HuH-7 (cell line): ENCODE measurements around the gene TFAP2E.

ENCODE experiments used
- DNase-seq: peaks from one replicate; pipeline ENCODE4 v3.0.0; 2011; ENCODE audit warnings: low spot score

TFAP2E gene

DNA sequence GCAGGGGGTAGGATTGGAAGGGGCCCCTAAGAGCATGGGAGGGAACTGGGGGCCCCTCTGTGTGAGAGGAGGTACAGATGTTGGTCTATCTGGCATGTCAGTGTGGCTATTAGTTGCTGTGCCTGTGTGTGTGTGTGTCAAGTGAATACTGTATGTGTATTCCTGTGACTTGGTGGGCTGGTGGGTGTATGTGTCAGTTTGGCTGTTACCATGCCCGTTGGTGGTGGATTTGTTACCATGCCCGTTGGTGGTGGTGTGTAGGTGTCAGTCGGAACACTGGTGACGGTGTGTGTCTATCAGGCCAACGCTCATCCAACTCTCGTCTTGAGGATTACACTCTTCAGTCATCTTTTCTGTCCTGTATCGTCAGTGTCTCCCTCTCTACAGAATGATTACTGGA lies 22.6 kb downstream of the TFAP2E start:
- DNase-seq: no peak

DNA sequence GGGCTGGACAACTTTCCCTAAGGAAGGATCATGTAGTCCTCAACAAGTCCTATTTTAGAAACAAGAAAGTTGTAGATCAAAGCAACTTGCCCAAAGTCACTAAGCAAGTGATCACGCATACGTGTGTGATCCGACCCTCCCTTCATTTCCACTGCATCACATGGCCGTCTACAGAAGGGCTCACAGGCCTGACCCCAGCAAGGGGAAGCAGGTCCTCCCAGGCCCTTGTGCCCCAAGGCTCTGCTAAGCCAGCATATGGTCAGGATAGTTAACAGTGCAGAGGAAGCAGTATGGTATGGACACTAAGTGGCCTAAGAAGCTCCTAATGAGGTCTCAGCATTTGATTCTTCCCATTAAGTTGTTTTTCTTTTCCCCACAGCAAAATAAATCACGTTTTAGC lies 24.8 kb downstream of the TFAP2E start:
- DNase-seq: no peak

DNA sequence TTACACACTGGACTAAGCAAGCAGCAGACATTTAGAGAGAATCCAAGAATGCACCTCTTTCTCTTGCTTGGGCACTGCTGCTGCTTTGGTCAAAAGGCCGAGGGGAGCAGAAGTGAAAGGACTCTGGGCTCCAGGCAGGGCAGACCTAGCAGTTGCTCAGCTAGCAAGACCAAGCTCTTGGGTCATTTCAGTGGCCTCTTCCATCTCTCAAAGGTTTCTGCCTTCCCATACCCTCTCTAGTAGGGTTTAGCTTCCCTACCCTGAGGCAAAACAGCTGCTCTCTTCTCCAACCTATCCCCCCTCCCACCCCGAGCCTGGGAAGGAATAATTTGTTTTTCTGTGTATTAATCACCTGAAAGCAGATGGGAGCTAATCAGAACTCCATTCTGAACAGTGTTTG lies 25.8 kb downstream of the TFAP2E start:
- DNase-seq: no peak

DNA sequence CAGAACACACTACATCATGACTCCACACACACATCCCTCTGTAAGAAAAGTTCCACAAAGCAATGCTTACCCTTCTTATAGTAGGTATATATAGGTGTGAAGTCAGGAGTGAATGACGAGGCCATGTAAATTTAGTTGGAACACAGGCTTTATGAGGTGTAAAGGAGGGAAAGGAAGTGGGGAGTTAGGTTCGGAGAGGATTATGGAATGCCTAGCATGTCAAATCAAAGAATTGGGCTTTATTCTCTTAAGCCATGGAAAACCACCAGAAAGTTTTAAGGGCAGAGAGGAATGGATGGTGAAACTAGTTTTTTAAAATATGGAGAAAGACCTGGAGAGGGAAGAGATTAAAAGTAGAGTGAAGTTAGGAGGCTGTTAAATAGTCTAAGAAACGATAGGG lies 26.3 kb downstream of the TFAP2E start:
- no peak for DNase-seq

DNA sequence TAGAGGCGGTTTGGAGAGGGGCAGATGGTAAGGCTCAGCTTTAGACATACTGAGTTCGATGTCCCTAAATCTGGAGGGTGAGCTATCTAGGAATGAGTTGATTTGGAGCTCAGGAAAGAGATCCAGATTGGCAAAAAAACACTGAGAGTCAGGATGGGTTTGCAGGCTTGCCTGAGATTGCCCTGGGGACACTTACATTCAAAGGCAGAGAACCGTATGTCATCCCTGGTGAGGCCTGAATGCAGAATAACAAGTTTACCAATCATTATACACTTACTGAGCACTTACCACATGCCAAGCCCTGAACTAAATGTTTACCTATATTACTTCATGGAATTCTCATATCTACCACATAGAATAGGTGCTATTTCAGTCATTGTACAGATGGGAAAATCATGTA lies 27.5 kb downstream of the TFAP2E start:
- no peak for DNase-seq

DNA sequence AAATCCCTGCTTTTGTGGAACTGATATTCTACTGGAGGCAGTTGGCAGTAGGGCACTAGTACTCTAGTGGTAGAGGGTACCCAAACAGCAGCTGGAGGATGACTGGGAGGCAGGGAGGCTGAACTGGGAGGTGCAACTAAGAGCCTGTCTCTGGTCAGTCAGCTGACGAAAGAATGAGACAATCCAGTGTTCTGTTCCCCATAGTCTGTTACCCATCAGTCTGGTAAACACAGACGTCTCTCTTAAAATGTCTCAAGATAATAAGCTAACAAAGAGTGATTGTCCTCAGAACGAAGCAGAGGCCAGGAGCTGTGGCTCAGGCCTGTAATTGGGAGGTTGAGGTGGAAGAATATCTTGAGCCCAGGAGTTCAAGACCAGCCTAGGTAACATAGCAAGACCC lies 30.4 kb downstream of the TFAP2E start:
- no peak for DNase-seq

DNA sequence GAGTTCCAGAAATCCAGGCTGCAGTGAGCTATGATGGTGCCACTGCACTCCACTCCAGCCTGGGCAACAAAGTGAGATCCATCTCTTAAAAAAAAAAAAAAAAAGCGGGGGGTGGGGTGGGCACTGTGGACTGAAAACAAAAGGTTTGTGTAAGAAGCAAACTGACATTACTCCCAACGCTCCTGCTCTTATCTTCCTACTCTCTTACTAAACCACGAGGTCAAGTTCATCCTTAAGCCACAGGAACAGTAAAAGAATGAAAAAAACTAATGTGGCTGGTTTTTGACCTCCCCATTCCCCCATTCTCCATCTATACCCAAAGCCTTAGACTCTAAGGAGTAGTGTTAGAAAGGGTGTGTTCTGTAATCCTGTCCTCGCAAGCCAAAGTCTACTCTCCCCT lies 30.8 kb downstream of the TFAP2E start:
- no peak for DNase-seq

DNA sequence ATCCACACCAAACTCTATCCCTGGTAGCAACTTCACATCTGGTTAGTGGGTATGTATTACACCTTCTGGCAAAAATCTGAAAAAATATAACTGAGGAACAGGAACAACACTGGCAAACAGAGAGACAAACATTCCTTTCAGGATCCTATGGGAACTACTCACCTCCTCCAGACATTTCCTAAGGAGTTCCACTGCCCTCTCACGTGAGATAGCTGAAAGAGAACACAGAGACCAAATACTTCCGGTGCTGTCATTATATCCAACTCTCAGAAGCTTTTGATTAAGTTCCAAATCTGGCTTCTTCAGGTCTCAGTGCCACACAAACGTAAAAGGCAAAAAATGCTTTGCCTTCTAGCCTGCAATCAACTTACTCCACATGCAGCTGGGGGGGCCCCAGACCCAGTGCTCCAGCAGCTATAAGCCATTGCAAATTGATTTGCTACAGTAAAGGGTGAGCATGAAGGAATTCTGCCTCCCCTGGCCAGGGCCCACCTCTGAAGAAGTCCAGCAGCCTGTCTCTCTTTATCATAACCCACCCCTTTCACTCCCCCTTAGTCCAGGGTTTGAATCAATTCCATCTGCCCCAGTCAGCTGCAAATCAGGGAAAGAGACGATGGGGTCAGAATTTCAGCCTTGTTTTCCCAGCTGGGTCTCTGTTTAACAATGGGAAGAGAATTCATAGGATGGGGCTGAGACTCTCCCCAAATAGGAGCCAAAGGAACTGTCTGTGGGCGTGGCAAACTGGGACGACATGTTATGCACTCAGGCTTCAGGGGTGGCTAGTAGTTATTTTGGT lies 32.2 kb downstream of the TFAP2E start:
- DNase-seq: no peak

DNA sequence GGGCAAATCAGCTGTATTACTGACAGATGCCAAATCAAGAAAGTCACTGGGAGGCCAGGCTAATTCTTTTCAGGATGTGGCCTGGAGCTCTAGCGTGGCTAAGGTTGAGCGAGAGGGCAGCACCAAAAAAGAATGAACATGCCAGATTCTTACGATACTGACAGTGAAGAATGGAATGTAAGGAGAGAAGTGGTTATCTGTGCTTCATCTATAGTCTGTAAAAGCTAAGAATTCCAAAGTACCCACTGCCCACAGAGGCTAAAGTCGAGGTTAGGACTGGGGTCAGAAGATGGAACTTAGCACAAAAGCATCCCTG lies 32.7 kb downstream of the TFAP2E start:
- DNase-seq: no peak

DNA sequence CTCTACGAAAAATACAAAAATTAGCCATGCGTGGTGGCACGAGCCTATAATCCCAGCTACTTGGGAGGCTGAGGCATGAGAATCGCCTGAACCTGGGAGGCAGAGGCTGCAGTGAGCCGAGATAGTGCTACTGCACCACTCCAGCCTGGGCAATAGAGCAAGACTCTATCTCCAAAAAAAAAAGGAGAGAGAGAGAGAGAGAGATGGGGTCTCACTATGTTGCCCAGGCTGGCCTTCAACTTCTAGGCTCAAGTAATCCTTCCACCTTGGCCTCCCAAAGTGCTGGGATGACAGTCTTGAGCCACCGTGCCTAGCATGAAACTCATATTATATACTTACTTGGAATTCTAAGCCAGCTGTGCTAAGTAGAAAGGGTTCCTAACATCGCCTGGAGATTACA lies 38.5 kb downstream of the TFAP2E start:
- no peak for DNase-seq

DNA sequence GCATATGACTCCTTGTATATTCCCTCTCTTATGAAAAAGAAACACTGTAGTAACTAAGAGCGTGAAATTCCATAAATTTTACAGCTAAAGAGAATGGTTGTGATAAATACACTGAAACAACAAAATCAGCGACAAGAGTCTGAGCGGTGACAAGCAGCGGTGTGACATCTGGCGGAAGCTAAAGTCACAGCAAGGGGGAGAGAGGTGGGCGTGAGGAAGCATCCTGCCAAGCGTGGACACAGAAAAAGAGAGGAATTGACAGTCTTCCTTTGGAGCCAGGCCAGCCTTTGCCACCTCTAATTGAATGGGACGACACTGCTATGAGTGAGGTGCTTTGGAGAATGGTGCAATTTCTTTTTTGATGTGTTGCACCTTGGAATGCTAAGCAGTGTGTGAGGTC lies 42.3 kb downstream of the TFAP2E start:
- no peak for DNase-seq

DNA sequence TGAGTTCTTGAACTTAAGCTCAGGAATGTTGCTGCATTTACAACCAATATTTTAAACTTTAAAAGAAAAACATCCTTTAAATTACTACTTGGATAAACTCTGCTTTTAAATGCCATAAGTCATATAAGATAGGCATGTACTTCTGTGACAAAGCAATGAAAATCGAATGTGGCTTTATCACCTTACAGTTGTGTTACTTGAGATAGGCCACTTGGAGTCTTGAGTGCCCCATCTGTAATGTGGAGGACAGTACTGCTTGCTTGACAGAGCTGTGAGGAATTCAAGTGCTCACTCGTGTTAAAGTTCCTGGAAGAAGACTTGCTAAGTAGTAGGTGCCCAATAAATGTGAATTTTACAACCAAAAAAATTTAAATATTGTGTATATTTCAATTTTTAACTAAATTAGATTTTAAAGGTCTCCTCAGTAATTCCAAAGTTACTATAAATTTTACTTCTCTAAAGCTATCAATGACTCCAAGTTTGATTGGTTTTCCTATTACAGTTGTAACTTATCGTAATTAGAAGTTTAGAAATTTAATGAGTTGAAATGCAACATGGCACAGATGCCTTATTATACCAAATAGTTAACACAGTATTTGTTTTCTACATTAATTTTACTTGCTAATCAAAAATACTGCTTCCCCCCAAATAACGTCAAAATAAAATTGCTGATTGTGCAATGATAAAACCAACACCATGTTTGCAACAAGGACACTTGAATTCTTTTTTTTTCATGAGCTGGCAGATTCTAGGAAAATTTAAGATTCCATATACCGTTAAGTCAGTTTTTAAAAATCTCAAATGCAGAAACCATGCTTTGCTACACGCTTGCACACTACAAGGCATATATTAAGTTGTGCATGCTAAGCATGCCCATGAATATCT lies 46.4 kb downstream of the TFAP2E start:
- DNase-seq: no peak

DNA sequence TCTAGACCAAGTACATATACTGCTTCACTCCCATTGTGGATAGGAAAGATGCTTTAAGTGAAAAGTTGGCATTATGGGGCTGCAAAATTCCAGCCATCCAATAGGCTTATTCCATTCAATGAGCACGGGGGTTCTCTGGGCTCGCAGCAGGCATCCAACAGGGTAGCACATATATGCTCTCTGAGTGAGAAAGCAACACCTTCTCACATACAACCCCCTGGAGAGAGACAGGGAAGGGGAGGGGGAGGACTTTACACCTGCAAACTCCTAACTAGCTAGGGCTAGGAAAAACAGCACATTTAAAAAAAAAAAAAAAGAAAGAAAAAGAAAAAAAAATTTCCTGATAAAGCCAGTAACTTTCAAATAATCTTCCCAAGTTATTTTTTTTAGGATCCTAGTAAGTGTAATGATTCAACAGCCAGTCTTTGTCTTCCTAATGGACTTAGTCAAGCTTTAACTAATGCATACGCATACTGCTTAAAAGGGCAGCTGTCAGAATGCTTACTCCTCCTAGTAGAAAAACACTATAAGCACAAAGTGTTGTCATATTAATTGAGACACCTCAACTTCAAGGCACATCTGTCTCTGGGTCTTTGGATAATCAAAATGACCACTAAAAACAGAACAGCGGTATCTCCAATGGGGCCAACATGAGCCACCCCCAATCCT lies 49.5 kb downstream of the TFAP2E start:
- DNase-seq: no peak

DNA sequence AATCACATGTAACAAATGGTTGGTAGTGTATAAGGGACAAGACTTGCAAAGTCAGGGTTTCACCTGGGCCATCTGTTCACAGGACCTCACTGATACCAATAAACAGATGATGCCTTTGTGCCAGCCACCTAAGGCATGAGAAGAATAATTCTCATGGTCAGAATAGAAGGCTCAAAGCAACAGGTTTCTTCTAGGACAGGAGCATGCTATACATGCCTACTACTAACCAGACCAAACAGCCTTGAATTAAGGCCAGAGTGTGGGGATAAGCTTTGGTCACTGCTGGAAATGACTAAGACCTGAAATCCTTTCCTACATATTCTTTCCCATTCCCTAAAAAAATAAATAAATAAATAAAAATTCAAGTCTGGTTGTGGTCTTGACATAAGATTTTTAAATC lies 50.7 kb downstream of the TFAP2E start:
- DNase-seq: no peak

DNA sequence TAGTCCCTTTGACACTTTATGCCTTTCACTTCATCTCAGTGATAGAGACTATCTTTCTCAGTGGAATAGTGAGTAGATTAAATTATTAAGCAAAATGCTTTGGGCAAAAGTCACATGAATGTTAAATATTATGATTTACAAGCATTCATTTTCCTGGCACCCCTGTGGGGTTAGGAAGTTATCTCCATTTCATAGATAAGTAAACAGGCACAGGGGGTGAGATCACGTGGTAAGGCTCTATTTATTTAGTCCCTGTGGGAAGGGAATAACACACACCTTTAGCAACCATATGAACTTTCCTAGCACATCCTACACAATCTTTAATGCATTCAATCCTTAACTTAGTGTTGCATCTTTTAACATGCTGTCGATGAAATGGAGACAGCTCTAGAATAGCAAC lies 55.9 kb downstream of the TFAP2E start:
- no peak for DNase-seq

DNA sequence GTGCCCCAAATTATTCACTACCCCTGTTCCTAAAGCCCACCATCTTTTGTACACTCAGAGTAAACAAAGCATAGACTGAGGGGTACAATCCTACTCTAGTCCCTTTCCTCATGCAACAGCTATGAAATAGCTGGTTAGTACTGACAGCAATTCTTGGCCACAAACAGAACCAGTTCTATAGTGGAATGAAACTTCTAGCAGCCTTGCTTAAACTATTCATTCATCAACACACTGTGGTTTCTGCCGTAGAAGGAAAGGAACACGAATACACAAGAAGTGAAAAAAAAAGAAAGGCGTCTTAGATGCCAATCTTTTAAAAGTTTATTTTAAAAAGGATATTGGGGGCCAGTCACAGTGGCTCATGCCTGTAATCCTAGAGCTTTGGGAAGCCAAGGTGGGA lies 58.3 kb downstream of the TFAP2E start:
- no peak for DNase-seq

DNA sequence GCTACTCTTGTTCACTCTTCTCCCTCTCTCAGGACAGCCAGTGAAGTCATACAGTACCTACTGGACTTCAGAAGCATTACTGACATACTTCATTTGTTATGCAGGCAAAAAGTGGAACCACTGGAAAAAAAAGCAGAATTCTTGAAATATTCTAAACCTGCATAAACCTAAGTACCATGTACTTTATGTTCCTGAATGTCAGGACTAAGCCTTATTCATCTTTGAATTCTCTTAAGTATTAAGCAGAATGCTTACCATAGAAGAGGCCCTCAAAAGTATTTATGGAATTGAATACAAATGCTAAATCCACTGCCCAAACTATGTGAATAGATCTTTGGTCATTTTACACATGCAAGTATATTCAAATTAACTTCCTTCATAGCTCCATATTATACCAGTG lies 60.4 kb downstream of the TFAP2E start:
- no peak for DNase-seq

DNA sequence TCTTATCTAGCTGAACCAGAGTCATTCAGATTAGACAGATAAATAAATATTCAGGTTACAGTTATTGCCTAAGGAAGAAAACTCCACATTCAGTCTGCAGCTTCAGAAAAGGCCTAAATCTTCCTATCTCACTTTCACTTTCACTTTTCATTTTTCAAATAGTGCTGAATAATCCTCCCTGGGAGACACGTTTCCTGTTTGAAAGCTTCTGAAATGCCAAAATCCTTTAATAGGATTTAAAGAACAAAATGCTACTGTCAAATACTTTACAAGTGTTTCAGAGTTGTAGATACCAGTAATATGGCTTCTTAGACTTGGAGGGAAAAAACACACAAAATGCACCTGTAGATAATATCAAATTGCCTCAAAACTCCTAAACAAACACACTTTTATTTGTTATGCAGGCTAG lies 64.3 kb downstream of the TFAP2E start:
- peak; percentile 10 for DNase-seq

DNA sequence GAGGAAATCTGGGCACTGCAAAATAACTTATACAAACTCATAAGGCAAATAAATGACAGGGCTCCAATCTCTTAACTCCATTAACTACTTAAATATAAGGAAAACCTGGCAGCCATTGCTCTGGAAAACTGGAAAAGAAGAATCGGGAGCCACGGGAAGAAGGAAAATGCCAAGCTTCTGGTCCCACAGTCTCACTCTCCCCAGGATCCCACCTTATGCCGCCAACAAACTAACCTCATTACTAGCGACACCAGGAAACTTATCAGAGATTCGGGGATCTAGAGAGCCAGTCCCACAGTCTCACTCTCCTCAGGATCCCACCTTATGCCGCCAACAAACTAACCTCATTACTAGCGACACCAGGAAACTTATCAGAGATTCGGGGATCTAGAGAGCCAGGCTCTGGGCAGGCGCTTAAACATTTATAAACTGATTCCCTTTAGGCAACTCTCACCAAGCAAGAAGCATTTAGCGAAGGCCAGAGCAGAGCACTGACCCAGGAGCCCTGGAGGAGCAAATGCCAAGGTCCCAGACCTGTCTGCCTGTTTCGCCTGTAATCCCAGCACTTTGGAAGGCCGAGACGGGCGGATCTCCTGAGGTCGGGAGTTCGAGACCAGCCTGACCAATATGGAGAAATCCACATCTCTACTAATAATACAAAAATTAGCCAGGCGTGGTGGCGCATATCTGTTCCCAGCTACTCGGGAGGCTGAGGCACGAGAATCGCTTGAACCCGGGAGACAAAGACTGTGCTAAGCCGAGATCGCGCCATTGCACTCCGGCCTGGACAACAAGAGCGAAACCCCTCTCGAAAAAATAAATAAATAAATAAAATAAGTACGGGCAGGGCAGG lies 67.5 kb downstream of the TFAP2E start:
- DNase-seq: no peak

DNA sequence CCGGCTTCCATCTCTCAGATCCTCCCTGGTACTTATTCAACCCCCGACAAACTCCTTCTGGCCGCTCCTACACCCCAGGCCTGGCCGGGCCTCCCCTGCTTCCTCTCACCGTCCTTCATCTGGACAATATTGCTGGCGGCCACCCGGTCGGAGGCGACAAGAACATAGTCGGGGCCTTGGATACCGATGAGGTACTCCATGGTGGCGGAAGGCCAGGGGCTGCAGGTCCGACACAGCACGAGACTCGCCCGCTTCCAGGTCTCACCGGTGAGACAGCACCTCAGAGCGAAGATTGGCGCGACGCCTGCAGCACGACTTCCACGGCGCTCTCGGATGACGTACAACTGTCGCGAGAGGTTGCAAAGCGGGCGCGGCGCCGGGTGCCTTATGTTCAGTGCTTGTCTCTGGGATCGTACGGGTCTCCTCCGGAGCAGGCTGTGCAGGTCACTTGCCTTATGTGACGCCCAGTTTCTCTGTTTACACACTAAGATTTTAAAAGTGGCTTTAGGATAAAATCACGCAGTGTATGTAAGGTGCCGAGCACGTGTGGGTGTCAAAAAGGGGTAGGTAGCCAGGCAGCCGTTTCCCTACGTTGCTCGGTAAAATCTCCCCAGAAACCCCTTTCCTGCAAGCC lies 68.2 kb downstream of the TFAP2E start, which contains the start of gene PSMB2:
Gene PSMB2, minus strand, starts transcription at position 294 of the 634 bp plus-strand sequence. Its CDS starts 94 bp downstream, at position 200.
- peak; percentile 80 for DNase-seq

DNA sequence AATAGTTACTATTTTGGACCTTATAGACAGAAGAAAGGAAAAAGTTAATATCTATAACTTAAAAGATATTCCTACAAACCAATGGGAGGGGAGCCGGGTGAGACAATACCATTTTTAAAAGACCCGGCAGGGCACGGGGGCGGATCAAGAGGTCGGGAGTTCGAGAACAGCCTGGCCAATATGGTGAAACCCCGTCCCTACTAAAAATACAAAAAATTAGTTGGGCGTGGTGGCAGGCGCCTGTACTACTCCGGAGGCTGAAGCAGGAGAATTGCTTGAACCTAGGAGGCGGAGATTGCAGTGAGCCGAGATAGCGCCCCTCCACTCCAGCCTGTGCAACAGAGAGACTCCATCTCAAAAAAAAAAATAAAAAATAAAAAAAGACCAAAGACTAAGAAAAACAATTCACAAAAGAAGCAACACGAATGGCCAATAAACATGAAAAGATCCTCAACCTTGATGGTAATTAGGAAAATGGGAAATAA lies 69.4 kb downstream of the TFAP2E start:
- no peak for DNase-seq
